ENCODE data around the gene TMEM150A. TPM values are rescaled to one million over a fixed set of nuclear protein-coding genes. Genes with fewer than 3 reads are reported as not detected.

The TMEM150A gene
- total and polyA plus RNA-seq, 2 of the 13 experiments (the other 11 are each of a cell fraction or from before 2014, with no cell fraction given) = 30.1 to 70.4 TPM

DNA sequence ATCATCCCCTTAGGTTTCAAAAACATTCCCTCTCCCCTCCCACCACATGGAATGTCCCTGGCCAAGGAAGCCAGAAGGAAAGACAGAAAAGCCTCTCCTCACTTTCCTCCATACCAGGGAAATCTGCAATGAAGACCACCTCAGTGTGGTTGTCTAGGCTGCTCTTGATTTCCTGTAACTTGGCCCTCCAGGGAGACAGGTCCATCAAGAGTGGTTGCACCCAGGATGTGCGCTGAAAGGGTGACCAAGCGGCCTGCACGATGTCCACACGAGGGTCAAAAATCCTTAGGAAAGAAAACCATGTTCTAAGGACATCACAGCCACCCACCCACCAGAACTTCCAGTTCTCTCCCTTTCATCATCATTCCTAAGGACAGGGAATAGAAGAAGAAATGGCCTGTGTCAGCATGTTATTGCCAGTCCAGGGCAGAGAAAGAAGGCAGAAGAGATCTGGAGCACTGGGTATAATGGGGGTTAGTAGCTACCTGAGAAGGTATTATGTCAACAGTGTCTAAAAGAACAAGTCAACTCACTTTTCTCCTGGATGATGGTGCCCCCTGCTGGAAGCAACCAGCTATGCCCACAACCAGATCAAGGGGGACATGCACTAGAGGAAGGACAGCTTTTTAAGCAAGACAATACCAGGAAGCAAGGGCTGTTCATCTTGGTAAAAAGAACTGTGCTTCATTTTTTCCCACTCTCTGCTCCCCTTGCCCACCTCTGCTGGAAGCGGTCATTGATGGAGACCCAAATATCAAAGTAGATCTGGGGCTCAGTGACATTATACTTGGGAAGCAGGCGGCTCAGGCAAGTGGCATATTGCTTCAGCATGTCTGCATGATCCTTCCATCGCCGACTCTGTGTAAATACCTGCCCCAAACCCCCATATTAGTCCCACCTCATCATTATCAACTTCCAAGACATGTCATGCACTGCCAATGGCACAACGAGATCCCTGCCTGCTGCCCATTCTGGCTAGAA lies 50.5 kb downstream of the TMEM150A start (continued):
- TF ChIP-seq ZNF644 (CRISPR knock-in tag; IDR thresholded peaks at IDR 0.05; ENCODE audit: low read depth) (no peak), NR2F6 (IDR thresholded peaks at IDR 0.05) (no peak), NR2F6 (CRISPR knock-in tag; IDR thresholded peaks at IDR 0.05) (0 out of 2 replicates have a peak, but pooled peaks have one; percentile 15), U2AF2 (IDR thresholded peaks at IDR 0.05; ENCODE audit: low read depth, low read length) (no peak), GPN1 (CRISPR knock-in tag; IDR thresholded peaks at IDR 0.05; ENCODE audit: borderline replicate concordance) (no peak), CHD4 (IDR thresholded peaks at IDR 0.05; ENCODE audit: borderline replicate concordance, low read length) (no peak), AGO2 (optimal IDR thresholded peaks at IDR 0.05; ENCODE audit: low read depth, low read length) (no peak), MTA3 (CRISPR knock-in tag; IDR thresholded peaks at IDR 0.05) (no peak)
- TF ChIP-seq, protein P1, sequence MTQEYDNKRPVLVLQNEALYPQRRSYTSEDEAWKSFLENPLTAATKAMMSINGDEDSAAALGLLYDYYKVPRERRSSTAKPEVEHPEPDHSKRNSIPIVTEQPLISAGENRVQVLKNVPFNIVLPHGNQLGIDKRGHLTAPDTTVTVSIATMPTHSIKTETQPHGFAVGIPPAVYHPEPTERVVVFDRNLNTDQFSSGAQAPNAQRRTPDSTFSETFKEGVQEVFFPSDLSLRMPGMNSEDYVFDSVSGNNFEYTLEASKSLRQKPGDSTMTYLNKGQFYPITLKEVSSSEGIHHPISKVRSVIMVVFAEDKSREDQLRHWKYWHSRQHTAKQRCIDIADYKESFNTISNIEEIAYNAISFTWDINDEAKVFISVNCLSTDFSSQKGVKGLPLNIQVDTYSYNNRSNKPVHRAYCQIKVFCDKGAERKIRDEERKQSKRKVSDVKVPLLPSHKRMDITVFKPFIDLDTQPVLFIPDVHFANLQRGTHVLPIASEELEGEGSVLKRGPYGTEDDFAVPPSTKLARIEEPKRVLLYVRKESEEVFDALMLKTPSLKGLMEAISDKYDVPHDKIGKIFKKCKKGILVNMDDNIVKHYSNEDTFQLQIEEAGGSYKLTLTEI (CRISPR knock-in tag; conservative IDR thresholded peaks at IDR 0.05) = no peak
- TF ChIP-seq, protein P2, sequence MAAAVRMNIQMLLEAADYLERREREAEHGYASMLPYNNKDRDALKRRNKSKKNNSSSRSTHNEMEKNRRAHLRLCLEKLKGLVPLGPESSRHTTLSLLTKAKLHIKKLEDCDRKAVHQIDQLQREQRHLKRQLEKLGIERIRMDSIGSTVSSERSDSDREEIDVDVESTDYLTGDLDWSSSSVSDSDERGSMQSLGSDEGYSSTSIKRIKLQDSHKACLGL (CRISPR knock-in tag; IDR thresholded peaks at IDR 0.05) = no peak
